ENCODE data around the gene ADGRV1.

ADGRV1 gene

DNA sequence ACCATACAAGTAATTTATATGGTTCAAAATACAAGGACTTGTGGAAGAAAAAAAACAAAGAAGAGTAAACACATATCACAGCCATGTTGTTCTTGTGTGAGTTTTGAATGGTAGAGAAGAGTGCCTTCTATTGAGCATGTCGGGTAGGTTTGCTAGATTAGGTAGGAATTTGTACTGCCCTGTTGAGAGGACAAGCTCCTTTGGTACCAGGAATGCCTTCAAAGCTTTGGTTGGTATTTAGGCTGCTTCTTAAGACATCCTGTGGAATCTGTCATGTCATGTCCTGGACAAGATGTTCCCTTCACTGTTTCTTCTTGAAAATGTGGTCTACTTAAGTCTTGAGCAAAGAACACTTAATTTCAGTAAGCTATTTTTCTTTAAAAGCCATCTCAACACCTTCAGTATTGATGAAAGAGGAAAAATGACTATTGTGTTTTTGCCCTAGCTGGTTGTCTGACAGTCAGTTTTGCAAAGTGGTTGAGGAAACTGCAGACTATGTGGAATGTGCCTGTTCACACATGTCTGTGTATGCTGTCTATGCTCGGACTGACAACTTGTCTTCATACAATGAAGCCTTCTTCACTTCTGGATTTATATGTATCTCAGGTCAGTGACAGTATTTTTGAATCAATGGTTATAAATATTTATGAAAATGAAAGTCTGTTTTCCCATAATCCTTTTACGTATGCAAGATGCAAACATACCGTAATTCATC lies 296.9 kb downstream of the ADGRV1 start:
- H3K9ac ChIP-seq (ENCODE audit: low read length) = no peak overlapping the region

DNA sequence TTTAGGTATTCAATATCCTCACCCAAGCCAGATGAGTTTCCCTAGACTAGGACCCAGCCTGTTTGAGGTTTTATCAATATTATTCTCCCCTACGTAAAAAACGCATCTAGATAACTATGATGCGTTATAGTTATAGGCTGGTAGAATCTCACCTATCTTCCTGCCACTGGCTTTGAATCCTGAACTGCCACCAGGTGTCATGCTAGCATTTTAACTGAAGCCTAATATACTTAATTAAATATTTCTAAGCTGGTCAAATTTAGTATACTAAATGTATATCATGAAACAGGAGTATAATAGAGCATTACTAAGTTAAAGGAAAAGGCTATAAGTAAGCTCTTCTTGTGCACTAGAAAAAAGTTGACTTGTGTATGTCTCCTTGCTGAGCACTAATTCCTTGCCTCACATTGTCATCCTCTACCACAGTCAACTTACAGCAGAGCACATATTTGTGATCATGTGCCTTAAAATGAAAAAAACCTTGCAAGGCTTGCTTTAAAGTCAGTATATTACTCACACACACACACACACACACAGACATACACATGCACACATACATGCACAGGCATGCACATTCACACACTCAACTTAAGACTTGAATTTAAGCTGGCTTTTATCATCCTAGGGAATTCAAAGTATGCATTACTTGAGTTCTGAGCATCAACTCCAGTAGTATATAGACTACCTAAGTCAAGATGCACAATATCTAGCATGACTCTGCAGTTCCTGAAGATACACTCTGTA lies 303.4 kb downstream of the ADGRV1 start:
- no peaks in the 10 kb centered on the region for H3K27me3 ChIP-seq (replicated peaks; ENCODE audit: control insufficient read depth, insufficient read depth, low read length)
- H3K4me1 ChIP-seq (ENCODE audit: control insufficient read depth, insufficient read depth, low read length) = peaks cover 7% of the 10 kb centered on the region
- no peaks in the 10 kb centered on the region for H3K9me3 ChIP-seq (ENCODE audit: control insufficient read depth, low read length)
- no peak overlapping the region for H3K4me3 ChIP-seq (ENCODE audit: low read length)
- H3K9ac ChIP-seq (ENCODE audit: low read length) = no peak overlapping the region
- no peak for DNase-seq (ENCODE audit: low read depth)
- H3K36me3 ChIP-seq (ENCODE audit: control insufficient read depth, insufficient read depth, low read length, severe bottlenecking) = no peaks in the 10 kb centered on the region

More for the DNA sequence above, 296.9 kb downstream of the ADGRV1 start:
- no peaks in the 10 kb centered on the region for H3K36me3 ChIP-seq (ENCODE audit: control insufficient read depth, insufficient read depth, low read length, severe bottlenecking)
- DNase-seq (ENCODE audit: low read depth) = no peak
- H3K4me1 ChIP-seq (ENCODE audit: control insufficient read depth, insufficient read depth, low read length) = no peaks in the 10 kb centered on the region
- H3K27me3 ChIP-seq (replicated peaks; ENCODE audit: control insufficient read depth, insufficient read depth, low read length) = no peaks in the 10 kb centered on the region
- H3K4me3 ChIP-seq (ENCODE audit: low read length) = no peak overlapping the region
- no peaks in the 10 kb centered on the region for H3K9me3 ChIP-seq (ENCODE audit: control insufficient read depth, low read length)

DNA sequence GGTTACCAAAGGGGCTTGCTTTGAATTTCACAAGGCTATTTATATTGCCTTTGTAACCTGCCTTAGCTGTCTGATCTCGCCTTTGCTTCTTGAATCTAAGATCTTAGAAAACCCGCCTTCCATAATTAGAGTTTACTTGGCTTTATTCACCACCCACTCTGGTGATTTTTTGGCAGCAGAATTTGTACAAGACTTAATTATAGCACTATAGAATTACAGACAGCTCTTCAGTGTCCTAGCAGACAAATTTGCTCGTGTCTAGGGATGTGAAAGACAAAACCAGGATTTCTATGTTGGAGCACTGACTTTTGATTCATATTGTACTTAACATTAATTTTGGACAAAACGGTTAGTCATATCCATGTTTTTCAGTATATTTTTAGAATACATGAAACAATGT lies 306.6 kb downstream of the ADGRV1 start:
- Histone ChIP-seq H3K36me3 (ENCODE audit: control insufficient read depth, insufficient read depth, low read length, severe bottlenecking) (no peaks in the 10 kb centered on the region), H3K4me1 (ENCODE audit: control insufficient read depth, insufficient read depth, low read length) (peaks cover 16% of the 10 kb centered on the region), H3K9me3 (ENCODE audit: control insufficient read depth, low read length) (no peaks in the 10 kb centered on the region), H3K27me3 (replicated peaks; ENCODE audit: control insufficient read depth, insufficient read depth, low read length) (no peaks in the 10 kb centered on the region), H3K9ac (ENCODE audit: low read length) (no peak overlapping the region), H3K4me3 (ENCODE audit: low read length) (no peak overlapping the region)
- DNase-seq (ENCODE audit: low read depth) = no peak

DNA sequence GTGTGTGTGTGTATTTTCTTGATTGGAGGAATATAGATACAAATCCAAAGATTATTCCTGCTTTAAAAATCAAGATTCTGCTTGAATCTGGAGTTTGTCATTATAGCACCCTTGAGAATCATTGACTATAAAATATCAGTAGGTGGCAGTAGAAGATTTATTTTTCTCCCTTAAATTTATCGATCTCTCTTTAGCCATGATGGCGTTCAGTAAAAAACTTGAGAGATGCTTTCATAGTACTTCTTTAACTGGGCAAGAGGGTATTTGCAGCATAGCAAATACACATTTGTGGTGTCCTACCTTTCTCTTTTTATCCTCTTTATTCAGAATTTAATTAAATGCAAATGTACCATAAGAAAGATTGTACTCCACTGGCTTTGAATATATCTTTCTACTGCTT lies 307.7 kb downstream of the ADGRV1 start:
- DNase-seq (ENCODE audit: low read depth) = peak; percentile 78

DNA sequence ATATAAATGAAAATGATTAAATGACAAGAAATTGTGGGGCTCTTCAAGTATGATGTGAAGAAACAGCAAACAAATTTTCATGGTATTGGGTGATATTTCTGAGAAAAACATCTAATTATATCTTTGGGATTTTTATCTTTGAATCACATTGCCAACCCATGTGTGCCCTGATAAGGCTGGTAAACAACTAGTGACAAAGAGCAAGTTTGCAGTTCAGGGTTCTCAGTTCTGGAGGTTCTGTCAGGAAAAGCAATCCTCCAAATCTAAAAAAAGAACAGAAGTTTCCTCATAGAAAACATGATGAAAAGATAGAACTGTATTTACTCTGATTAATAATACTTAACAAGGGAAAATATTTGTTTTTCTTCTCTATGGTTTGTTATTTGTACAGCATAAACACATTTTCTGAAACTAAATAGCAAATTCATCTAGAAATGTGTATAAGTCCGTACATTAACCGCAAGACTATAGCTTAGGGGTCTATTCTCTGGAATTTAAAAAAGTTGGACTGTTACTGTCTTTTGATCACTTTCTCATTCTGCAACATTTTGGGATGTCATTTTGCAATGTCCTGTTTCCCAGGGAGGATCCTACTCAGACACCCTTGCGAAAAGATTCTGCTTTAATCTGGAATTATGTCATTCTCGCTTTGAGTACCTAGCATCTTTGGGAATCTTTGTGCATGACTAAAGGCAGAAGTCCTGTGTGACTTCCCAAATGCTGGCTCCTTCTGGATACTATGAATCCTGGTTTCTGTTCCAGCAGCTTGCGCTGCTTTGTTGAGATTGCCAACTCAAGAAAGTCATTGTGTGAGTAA lies 308.5 kb downstream of the ADGRV1 start:
- H3K36me3 ChIP-seq (ENCODE audit: control insufficient read depth, insufficient read depth, low read length, severe bottlenecking) = no peaks in the 10 kb centered on the region
- no peaks in the 10 kb centered on the region for H3K27me3 ChIP-seq (replicated peaks; ENCODE audit: control insufficient read depth, insufficient read depth, low read length)
- no peaks in the 10 kb centered on the region for H3K9me3 ChIP-seq (ENCODE audit: control insufficient read depth, low read length)
- DNase-seq (ENCODE audit: low read depth) = no peak
- peaks cover 26% of the 10 kb centered on the region for H3K4me1 ChIP-seq (ENCODE audit: control insufficient read depth, insufficient read depth, low read length)
- no peak overlapping the region for H3K4me3 ChIP-seq (ENCODE audit: low read length)
- no peak overlapping the region for H3K9ac ChIP-seq (ENCODE audit: low read length)

More for the DNA sequence above, 307.7 kb downstream of the ADGRV1 start:
- Histone ChIP-seq H3K4me3 (ENCODE audit: low read length) (no peak overlapping the region), H3K4me1 (ENCODE audit: control insufficient read depth, insufficient read depth, low read length) (peaks cover 21% of the 10 kb centered on the region), H3K36me3 (ENCODE audit: control insufficient read depth, insufficient read depth, low read length, severe bottlenecking) (no peaks in the 10 kb centered on the region), H3K27me3 (replicated peaks; ENCODE audit: control insufficient read depth, insufficient read depth, low read length) (no peaks in the 10 kb centered on the region), H3K9me3 (ENCODE audit: control insufficient read depth, low read length) (no peaks in the 10 kb centered on the region), H3K9ac (ENCODE audit: low read length) (no peak overlapping the region)

DNA sequence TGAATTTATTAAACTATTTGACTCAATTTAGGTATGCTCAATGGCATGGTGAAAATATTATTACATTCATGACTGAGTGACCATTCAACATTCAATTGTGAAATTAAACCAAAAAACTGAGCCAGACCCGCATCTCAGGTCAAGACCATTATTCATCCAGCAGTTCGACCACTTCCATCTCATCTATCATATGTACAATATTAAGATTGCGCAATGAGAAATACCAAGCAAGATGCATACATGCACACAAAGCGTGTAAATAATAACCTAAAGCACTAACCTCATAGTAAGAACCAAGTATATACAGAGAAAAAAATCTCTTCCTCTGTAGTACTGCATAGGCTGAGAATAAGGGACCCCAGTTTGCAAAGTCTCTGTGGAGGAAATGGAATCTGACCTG lies 310.2 kb downstream of the ADGRV1 start:
- peaks cover 26% of the 10 kb centered on the region for H3K4me1 ChIP-seq (ENCODE audit: control insufficient read depth, insufficient read depth, low read length)
- H3K9me3 ChIP-seq (ENCODE audit: control insufficient read depth, low read length) = no peaks in the 10 kb centered on the region
- DNase-seq (ENCODE audit: low read depth) = no peak
- no peaks in the 10 kb centered on the region for H3K27me3 ChIP-seq (replicated peaks; ENCODE audit: control insufficient read depth, insufficient read depth, low read length)
- no peaks in the 10 kb centered on the region for H3K36me3 ChIP-seq (ENCODE audit: control insufficient read depth, insufficient read depth, low read length, severe bottlenecking)
- no peak overlapping the region for H3K9ac ChIP-seq (ENCODE audit: low read length)
- no peak overlapping the region for H3K4me3 ChIP-seq (ENCODE audit: low read length)

DNA sequence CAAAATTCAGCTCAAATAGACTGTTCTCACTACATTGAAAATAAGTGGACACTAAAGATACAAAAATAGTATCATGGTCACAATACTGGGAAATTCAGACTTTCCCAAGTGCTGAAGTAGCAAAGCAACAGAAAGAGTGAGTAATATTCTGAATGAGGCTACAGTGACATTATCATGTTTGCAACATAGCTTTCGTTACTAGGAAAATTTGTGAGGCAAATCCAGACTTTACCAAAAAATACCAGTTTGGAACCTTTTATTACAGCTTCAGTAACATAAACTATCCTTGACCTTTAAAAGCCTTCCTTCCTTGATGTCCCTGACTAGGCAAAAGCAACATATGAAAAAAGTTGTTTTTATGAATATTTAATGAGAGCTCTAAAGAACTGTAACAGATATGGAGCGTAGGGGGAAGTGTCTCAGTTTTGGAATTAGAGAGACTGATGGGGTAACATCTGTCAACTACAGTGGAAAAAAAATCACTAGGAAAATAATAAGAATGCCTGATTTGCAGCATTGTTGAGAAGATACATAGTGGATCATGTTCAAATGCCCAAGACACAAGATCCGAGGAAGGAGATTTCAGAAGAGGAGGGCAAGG lies 312.9 kb downstream of the ADGRV1 start:
- no peak overlapping the region for H3K9ac ChIP-seq (ENCODE audit: low read length)
- no peaks in the 10 kb centered on the region for H3K9me3 ChIP-seq (ENCODE audit: control insufficient read depth, low read length)
- peaks cover 25% of the 10 kb centered on the region for H3K4me1 ChIP-seq (ENCODE audit: control insufficient read depth, insufficient read depth, low read length)
- no peak overlapping the region for H3K4me3 ChIP-seq (ENCODE audit: low read length)
- H3K27me3 ChIP-seq (replicated peaks; ENCODE audit: control insufficient read depth, insufficient read depth, low read length) = no peaks in the 10 kb centered on the region
- peak; percentile 10 for DNase-seq (ENCODE audit: low read depth)
- no peaks in the 10 kb centered on the region for H3K36me3 ChIP-seq (ENCODE audit: control insufficient read depth, insufficient read depth, low read length, severe bottlenecking)

DNA sequence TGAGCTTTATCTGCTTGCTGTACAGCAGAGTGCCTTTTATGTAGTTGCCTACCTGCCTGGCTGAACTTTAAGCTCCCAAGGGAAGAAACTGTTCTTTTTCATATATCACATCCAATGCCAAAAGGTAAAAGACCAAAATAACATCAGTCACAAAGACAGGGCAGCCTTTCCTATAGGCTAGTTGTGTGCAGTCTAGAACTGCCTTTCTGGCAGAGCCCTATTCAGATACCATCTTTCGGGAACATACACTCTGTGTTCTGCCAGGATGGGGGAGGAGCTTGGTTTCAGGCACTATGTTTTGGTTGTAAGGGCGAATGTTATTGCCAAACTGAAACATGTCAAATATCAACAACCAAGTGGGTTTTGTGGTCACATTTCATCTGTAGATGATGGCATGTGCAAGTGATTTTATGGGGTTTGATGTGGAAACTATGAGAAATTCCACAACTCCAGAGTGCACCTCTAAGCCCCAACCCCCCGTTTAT lies 314.5 kb downstream of the ADGRV1 start:
- H3K27me3 ChIP-seq (replicated peaks; ENCODE audit: control insufficient read depth, insufficient read depth, low read length) = no peaks in the 10 kb centered on the region
- H3K9ac ChIP-seq (ENCODE audit: low read length) = no peak overlapping the region
- H3K9me3 ChIP-seq (ENCODE audit: control insufficient read depth, low read length) = no peaks in the 10 kb centered on the region
- no peak for DNase-seq (ENCODE audit: low read depth)
- H3K36me3 ChIP-seq (ENCODE audit: control insufficient read depth, insufficient read depth, low read length, severe bottlenecking) = no peaks in the 10 kb centered on the region
- H3K4me1 ChIP-seq (ENCODE audit: control insufficient read depth, insufficient read depth, low read length) = peaks cover 10% of the 10 kb centered on the region
- no peak overlapping the region for H3K4me3 ChIP-seq (ENCODE audit: low read length)

DNA sequence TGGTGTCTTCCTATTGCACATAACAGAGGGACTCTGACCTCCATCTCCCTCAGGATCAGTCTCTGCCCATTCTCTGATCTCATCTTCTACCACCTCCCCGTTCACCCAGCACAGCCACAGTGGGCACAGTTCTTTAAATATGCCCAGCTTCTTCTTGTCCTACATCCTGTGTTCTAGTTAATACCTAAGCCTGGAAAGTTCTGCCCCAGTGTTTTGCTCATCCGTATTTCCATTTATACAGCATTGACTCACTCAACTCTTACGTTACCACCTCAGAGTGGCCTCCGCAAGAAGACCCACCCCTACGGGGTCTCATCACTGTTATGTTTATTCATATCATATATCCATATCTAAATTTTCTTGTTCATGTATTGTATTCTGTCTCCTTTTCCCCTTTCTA lies 315.5 kb downstream of the ADGRV1 start:
- H3K9ac ChIP-seq (ENCODE audit: low read length) = no peak overlapping the region
- no peak for DNase-seq (ENCODE audit: low read depth)
- H3K4me1 ChIP-seq (ENCODE audit: control insufficient read depth, insufficient read depth, low read length) = peaks cover 16% of the 10 kb centered on the region
- H3K9me3 ChIP-seq (ENCODE audit: control insufficient read depth, low read length) = no peaks in the 10 kb centered on the region
- H3K4me3 ChIP-seq (ENCODE audit: low read length) = no peak overlapping the region
- H3K27me3 ChIP-seq (replicated peaks; ENCODE audit: control insufficient read depth, insufficient read depth, low read length) = no peaks in the 10 kb centered on the region
- H3K36me3 ChIP-seq (ENCODE audit: control insufficient read depth, insufficient read depth, low read length, severe bottlenecking) = no peaks in the 10 kb centered on the region

DNA sequence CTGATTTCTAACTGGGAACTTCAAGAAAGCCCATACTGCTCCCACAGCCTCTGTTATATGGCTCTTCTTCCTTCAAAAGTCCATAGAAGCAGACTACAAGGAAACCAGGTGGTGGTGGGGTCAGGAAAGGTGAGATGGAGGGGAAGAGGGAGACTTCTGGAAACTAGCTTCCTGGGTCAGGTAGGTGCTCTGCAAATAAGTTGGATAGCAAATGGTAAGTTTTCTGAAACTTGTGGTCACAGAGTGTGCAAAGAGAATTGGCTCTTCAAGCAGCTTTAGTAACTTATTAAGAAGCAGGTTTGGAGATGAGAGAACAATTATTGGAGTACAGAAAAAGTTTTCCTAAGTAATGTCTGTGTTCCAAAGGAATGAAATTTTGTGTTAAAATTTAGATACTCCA lies 316.9 kb downstream of the ADGRV1 start:
- no peaks in the 10 kb centered on the region for H3K9me3 ChIP-seq (ENCODE audit: control insufficient read depth, low read length)
- H3K4me3 ChIP-seq (ENCODE audit: low read length) = no peak overlapping the region
- no peak overlapping the region for H3K9ac ChIP-seq (ENCODE audit: low read length)
- no peaks in the 10 kb centered on the region for H3K36me3 ChIP-seq (ENCODE audit: control insufficient read depth, insufficient read depth, low read length, severe bottlenecking)
- no peak for DNase-seq (ENCODE audit: low read depth)
- H3K27me3 ChIP-seq (replicated peaks; ENCODE audit: control insufficient read depth, insufficient read depth, low read length) = no peaks in the 10 kb centered on the region
- H3K4me1 ChIP-seq (ENCODE audit: control insufficient read depth, insufficient read depth, low read length) = peaks cover 17% of the 10 kb centered on the region

DNA sequence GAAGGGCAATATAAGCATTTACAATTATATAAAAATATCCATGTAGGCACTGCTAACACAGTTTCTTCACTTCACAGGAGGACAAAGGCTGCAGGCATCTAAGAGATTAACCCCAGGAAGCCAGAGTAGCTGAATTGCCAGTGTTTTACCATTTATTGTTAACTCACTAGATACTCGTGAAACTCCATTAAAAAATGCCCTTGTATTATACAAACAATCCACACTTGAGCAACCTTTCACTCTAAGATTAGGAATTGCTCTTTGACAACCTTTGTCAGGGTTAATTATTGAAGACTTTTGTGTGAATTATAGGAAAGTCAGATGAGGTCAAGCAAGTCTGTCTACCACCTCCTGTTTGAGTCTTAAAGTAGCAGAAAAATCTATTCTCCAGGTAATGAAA lies 317.8 kb downstream of the ADGRV1 start:
- no peak overlapping the region for H3K4me3 ChIP-seq (ENCODE audit: low read length)
- H3K27me3 ChIP-seq (replicated peaks; ENCODE audit: control insufficient read depth, insufficient read depth, low read length) = no peaks in the 10 kb centered on the region
- no peaks in the 10 kb centered on the region for H3K36me3 ChIP-seq (ENCODE audit: control insufficient read depth, insufficient read depth, low read length, severe bottlenecking)
- no peaks in the 10 kb centered on the region for H3K9me3 ChIP-seq (ENCODE audit: control insufficient read depth, low read length)
- H3K4me1 ChIP-seq (ENCODE audit: control insufficient read depth, insufficient read depth, low read length) = peaks cover 13% of the 10 kb centered on the region
- no peak overlapping the region for H3K9ac ChIP-seq (ENCODE audit: low read length)
- DNase-seq (ENCODE audit: low read depth) = no peak

Data from adipocyte (in vitro differentiated cells).